ENCODE data around the gene CPEB4.
A peak's percentile ranks its signal among the peaks of the same experiment; 100 is the strongest.

Gene CPEB4

GRCh38 chr5:173916233-173916632 lies 28.1 kb downstream of the CPEB4 start:
- no peak for DNase-seq

GRCh38 chr5:173917788-173918786 lies 29.9 kb downstream of the CPEB4 start:
- DNase-seq, result peak; percentile 51 to 56

- no peak for DNase-seq
Measured at GRCh38 chr5:173919443-173919842, 31.3 kb downstream of the CPEB4 start.

GRCh38 chr5:173920024-173920753 lies 32.0 kb downstream of the CPEB4 start:
- no peak for DNase-seq

- no peak for DNase-seq
Measured at GRCh38 chr5:173920866-173921555, 32.9 kb downstream of the CPEB4 start.

GRCh38 chr5:173922527-173922926 lies 34.4 kb downstream of the CPEB4 start:
- DNase-seq, result no peak

- no peak for DNase-seq
Measured at GRCh38 chr5:173923218-173924095, 35.3 kb downstream of the CPEB4 start.

GRCh38 chr5:173924899-173925298 lies 36.8 kb downstream of the CPEB4 start:
- DNase-seq, result no peak

- DNase-seq, result peak; percentile 34 to 36
Measured at GRCh38 chr5:173925449-173926071, 37.4 kb downstream of the CPEB4 start.

GRCh38 chr5:173926359-173926758 lies 38.2 kb downstream of the CPEB4 start:
- no peak for DNase-seq

GRCh38 chr5:173928871-173929574 lies 40.9 kb downstream of the CPEB4 start:
- DNase-seq, result no peak

- no peak for DNase-seq
Measured at GRCh38 chr5:173932695-173933139, 44.6 kb downstream of the CPEB4 start.

- no peak for DNase-seq
Measured at GRCh38 chr5:173933901-173934300, 45.8 kb downstream of the CPEB4 start.

GRCh38 chr5:173935396-173935795 lies 47.2 kb downstream of the CPEB4 start:
- no peak for DNase-seq

- no peak for DNase-seq
Measured at GRCh38 chr5:173940269-173940668, 52.1 kb downstream of the CPEB4 start.

GRCh38 chr5:173941102-173941501 lies 53.0 kb downstream of the CPEB4 start:
- DNase-seq, result no peak

GRCh38 chr5:173941758-173942401 lies 53.7 kb downstream of the CPEB4 start:
- no peak for DNase-seq

- DNase-seq, result no peak
Measured at GRCh38 chr5:173944511-173944910, 56.4 kb downstream of the CPEB4 start.

- DNase-seq, result no peak
Measured at GRCh38 chr5:173945160-173945559, 57.0 kb downstream of the CPEB4 start.

GRCh38 chr5:173946323-173946722 lies 58.2 kb downstream of the CPEB4 start:
- DNase-seq, result no peak
